ENCODE measurements around the gene CYP4F22.

GRCh38 chr19:15555021-15555420 is 46.7 kb downstream of the CYP4F22 start:
- TF ChIP-seq CTCF (IDR thresholded peaks at IDR 0.05; ENCODE audit: control extremely low read depth in 1 of 3, insufficient read depth in 1 of 3, low read depth in 1 of 3, low read length in 3 of 3) (no peak), RFX5 (IDR thresholded peaks at IDR 0.05; ENCODE audit: borderline replicate concordance, low read depth, low read length) (no peak), RBBP5 (IDR thresholded peaks at IDR 0.05; ENCODE audit: borderline replicate concordance, low read depth, low read length) (no peak), HDAC6 (IDR thresholded peaks at IDR 0.05; ENCODE audit: low read depth, low read length) (no peak), POLR2AphosphoS5 (IDR thresholded peaks at IDR 0.05; ENCODE audit: low read depth, low read length) (no peak), MAFK (IDR thresholded peaks at IDR 0.05; ENCODE audit: low read depth, low read length) (no peak), SUZ12 (IDR thresholded peaks at IDR 0.05; ENCODE audit: low read length) (no peak), SP1 (IDR thresholded peaks at IDR 0.05; ENCODE audit: low read depth, low read length) (no peak), SRF (IDR thresholded peaks at IDR 0.05; ENCODE audit: low read depth, low read length) (no peak), ATF2 (IDR thresholded peaks at IDR 0.05; ENCODE audit: low read length) (no peak)
